HEK293T (cell line): Measurements from ENCODE around the gene LMX1B.

ENCODE experiments used
- CTCF ChIA-PET: fragments of 350-600 bp; formaldehyde crosslinking; extraction: SDS; loops from one replicate; lab custom pipeline; 2021; ENCODE audit warnings: antibody characterized with exemption, inconsistent platforms; lab: Yijun Ruan, JAX
- POLR2A ChIA-PET: fragments of 350-600 bp; formaldehyde crosslinking; extraction: SDS; loops from one replicate; lab custom pipeline; 2020; ENCODE audit warnings: antibody characterized with exemption, inconsistent platforms; lab: Yijun Ruan, JAX
- DNase-seq: peaks from one replicate; pipeline ENCODE4 v3.0.0; 2012; ENCODE audit warnings: mixed read lengths; ENCODE audit errors: extremely low spot score
- ARNT ChIP-seq: fragments of 450-650 bp; IDR thresholded peaks from 2 replicates; pipeline ENCODE4 v1.6.1; 2017; ENCODE audit warnings: mild to moderate bottlenecking
- BHLHE40 ChIP-seq: fragments of 450-650 bp; IDR thresholded peaks from 2 replicates; pipeline ENCODE4 v1.6.1; 2016; ENCODE audit warnings: mild to moderate bottlenecking, moderate library complexity, borderline replicate concordance
- CTBP1 ChIP-seq: fragments of 450-650 bp; IDR thresholded peaks from 2 replicates; pipeline ENCODE4 v1.6.1; 2016; ENCODE audit warnings: borderline replicate concordance
- ELF4 ChIP-seq: fragments of 450-650 bp; IDR thresholded peaks from 2 replicates; pipeline ENCODE4 v1.6.1; 2017; ENCODE audit warnings: antibody characterized with exemption
- FOXA1 ChIP-seq: fragments of 450-650 bp; IDR thresholded peaks from 2 replicates; pipeline ENCODE4 v1.6.1; 2016; ENCODE audit warnings: mild to moderate bottlenecking
- FOXK2 ChIP-seq: fragments of 450-650 bp; IDR thresholded peaks from 2 replicates; pipeline ENCODE4 v1.6.1; 2016; ENCODE audit warnings: mild to moderate bottlenecking
- FOXM1 ChIP-seq: fragments of 450-650 bp; IDR thresholded peaks from 2 replicates; pipeline ENCODE4 v1.6.1; 2017; ENCODE audit warnings: mild to moderate bottlenecking, borderline replicate concordance
- HDGF ChIP-seq: fragments of 450-650 bp; IDR thresholded peaks from 2 replicates; pipeline ENCODE4 v1.6.1; 2017; ENCODE audit warnings: antibody characterized with exemption, borderline replicate concordance
- L3MBTL2 ChIP-seq: fragments of 450-650 bp; conservative IDR thresholded peaks from 2 replicates; pipeline ENCODE4 v1.6.1; 2016; ENCODE audit warnings: mild to moderate bottlenecking
- LEF1 ChIP-seq: fragments of 450-650 bp; IDR thresholded peaks from 2 replicates; pipeline ENCODE4 v1.6.1; 2017; ENCODE audit warnings: mild to moderate bottlenecking, borderline replicate concordance
- NFRKB ChIP-seq: fragments of 450-650 bp; IDR thresholded peaks from 2 replicates; pipeline ENCODE4 v1.6.1; 2016; ENCODE audit warnings: mild to moderate bottlenecking, moderate library complexity
- SP1 ChIP-seq: fragments of 450-650 bp; IDR thresholded peaks from 2 replicates; pipeline ENCODE4 v1.6.1; 2017
- SUZ12 ChIP-seq: fragments of 450-650 bp; IDR thresholded peaks from 2 replicates; pipeline ENCODE4 v1.6.1; 2016; ENCODE audit warnings: mild to moderate bottlenecking
- TARDBP ChIP-seq: fragments of 450-650 bp; IDR thresholded peaks from 2 replicates; pipeline ENCODE4 v1.6.1; 2016
- ZNF384 ChIP-seq: fragments of 450-650 bp; IDR thresholded peaks from 2 replicates; pipeline ENCODE4 v1.6.1; 2016
- TF ChIP-seq, protein P1 (sequence below): fragments of 450-650 bp; IDR thresholded peaks from 2 replicates; pipeline ENCODE4 v1.6.1; 2016

LMX1B gene

DNA sequence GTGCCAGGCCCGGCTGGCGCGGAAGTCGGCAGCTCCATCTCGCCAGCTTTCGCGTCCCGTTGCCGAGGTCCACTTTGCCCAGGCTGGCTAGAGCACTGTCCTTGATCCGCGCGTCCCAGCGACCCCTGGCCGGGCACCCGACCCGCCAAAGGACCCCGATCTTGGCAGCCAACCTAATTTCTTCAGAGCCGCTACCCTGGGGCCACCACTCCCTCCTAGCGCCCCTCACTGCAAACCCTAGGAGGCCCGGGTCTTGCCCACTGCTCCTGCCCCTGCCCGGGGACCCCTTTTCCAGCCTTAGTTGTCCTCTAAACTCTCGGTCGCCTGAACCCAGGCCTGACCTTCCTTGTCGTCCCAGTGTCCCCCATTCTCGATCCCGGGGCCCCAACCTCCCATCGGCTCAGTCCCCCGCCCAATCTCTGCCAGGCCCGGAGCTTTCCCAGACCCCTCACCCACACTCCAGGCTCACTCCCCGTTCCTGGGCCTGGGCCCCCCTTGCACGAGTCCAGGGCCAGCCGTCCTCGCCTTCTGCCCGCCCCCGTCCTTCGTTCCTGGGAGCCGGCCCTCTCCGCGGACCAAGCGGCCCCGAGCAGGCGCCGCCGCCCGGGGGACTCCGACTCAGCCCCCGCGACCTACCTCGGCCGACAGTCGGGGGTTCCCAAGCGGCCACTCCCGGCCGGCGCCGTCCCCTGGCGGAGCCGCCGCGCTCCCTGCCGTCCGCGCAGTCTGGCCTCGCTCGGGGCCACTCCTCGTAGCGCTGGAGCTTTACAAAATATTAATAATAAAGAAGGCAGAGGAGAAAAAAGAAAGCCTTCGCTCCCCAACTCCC, 701 bp upstream of the LMX1B start:
- ChIA-PET CTCF (no interaction called here), POLR2A (interaction anchor here (0.6 to 1.3 kb wide), 6 partner anchors 18 to 99 kb away, joined by 3 to 4 read pairs (median 4); no protein-coding TSS in a partner anchor)
- TF ChIP-seq CTBP1 (no peak), FOXM1 (no peak), LEF1 (no peak), BHLHE40 (no peak), FOXK2 (no peak), FOXA1 (no peak), TARDBP (no peak), ARNT (no peak), NFRKB (no peak), L3MBTL2 (no peak)
- TF ChIP-seq, protein P1, sequence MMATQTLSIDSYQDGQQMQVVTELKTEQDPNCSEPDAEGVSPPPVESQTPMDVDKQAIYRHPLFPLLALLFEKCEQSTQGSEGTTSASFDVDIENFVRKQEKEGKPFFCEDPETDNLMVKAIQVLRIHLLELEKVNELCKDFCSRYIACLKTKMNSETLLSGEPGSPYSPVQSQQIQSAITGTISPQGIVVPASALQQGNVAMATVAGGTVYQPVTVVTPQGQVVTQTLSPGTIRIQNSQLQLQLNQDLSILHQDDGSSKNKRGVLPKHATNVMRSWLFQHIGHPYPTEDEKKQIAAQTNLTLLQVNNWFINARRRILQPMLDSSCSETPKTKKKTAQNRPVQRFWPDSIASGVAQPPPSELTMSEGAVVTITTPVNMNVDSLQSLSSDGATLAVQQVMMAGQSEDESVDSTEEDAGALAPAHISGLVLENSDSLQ: no peak
- DNase-seq: peak; percentile 26

DNA sequence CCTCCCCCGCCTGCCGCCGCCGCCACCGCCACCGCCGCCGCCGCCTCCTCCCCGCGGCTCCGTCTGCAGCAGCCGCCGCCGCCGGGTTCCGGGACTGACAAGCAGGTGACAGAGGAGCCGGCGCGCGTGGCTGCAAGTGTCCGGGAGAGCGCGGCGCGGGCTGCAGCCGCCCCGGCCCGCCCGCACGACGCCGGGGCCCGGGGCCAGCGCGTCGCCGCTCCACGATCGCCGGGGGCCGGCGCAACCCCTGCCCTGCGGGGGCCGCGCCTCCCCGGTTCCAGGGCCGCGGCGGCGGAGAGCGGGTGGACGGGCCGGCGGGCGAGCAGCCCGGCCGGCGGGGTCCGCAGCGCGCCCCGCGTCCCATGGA, 343 bp downstream of the LMX1B start:
- peak; percentile 25 for DNase-seq
- POLR2A ChIA-PET: interaction anchor here (1.0 kb wide), 1 partner anchor 41 kb away, joined by 4 read pairs; no protein-coding TSS in a partner anchor
- no peak for TF ChIP-seq SUZ12
- TF ChIP-seq L3MBTL2: no peak
- no peak for TF ChIP-seq ZNF384
- TF ChIP-seq NFRKB: no peak
- TF ChIP-seq, protein P1: no peak
- TF ChIP-seq CTBP1: no peak
- TF ChIP-seq SP1: no peak
- CTCF ChIA-PET: no interaction called here

DNA sequence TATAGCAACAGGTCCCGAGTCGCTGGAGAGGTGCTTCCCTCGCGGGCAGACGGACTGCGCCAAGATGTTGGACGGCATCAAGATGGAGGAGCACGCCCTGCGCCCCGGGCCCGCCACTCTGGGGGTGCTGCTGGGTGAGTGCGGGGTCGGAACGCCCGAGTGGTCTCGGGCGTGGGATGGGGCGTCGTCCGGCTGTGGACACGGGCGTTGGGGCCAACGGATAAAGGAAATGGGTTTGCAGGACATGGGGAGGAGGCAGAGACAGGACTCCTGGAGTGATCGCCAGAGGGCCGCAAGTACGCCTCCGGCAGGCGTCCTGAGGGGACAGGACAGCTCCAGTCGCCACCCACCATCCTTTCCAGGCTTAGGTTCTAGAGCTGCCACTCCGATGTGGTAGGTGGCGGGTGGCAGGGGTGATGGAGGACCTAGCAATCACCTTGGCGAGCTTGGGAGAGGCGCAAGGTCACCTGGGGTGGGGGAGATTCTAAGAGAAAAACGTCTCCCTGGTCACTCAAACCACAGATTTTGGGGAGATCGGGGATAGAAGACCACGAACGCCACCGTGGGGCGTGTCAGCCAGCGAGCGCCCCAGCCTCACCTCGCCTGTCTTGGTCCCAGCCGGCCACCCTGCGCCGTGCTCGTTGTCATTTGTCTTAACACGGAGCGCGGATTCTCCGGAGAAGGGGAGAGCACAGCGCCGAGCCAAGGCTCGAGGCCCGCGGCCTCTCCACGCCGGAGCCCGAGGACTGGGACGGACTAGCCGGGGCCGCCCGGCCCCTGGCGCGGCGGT, 922 bp downstream of the LMX1B start:
- CTCF ChIA-PET: no interaction called here
- no peak for DNase-seq
- no peak for TF ChIP-seq CTBP1
- no peak for TF ChIP-seq FOXK2
- TF ChIP-seq ZNF384: no peak
- no peak for TF ChIP-seq HDGF
- no peak for TF ChIP-seq SUZ12
- TF ChIP-seq, protein P1: no peak
- no peak for TF ChIP-seq ELF4
- TF ChIP-seq TARDBP: no peak
- TF ChIP-seq FOXM1: no peak
- TF ChIP-seq BHLHE40: no peak
- no peak for TF ChIP-seq ARNT
- TF ChIP-seq L3MBTL2: no peak
- no peak for TF ChIP-seq SP1
- no peak for TF ChIP-seq NFRKB
- no peak for TF ChIP-seq LEF1
- POLR2A ChIA-PET: no interaction called here

DNA sequence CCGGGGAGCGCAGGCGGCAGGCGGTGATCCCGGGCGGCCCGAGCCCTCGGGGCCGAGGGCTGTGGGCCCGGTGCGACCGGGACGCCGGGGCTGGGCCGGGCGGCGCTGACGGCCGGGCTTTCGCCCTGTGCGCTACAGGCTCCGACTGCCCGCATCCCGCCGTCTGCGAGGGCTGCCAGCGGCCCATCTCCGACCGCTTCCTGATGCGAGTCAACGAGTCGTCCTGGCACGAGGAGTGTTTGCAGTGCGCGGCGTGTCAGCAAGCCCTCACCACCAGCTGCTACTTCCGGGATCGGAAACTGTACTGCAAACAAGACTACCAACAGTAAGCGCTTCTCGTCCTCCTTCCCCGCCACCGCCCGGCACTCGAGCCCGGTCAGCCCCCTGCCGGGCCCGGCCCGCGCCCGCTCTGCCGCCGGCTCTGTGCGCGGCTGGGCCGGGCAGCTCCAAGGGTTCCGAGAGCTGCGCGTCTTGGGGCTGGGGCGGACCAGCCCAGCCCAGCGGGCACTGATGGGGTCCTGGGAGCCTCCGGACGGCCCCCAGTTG, 1.6 kb downstream of the LMX1B start:
- TF ChIP-seq HDGF: no peak
- TF ChIP-seq SP1: no peak
- TF ChIP-seq LEF1: no peak
- TF ChIP-seq L3MBTL2: no peak
- TF ChIP-seq ARNT: no peak
- no peak for TF ChIP-seq ZNF384
- TF ChIP-seq CTBP1: no peak
- TF ChIP-seq SUZ12: no peak
- no peak for TF ChIP-seq BHLHE40
- no peak for TF ChIP-seq TARDBP
- TF ChIP-seq NFRKB: no peak
- TF ChIP-seq FOXM1: no peak
- no peak for TF ChIP-seq FOXK2
- TF ChIP-seq ELF4: no peak
- TF ChIP-seq FOXA1: no peak
- no peak for DNase-seq
- POLR2A ChIA-PET: no interaction called here
- CTCF ChIA-PET: no interaction called here

DNA sequence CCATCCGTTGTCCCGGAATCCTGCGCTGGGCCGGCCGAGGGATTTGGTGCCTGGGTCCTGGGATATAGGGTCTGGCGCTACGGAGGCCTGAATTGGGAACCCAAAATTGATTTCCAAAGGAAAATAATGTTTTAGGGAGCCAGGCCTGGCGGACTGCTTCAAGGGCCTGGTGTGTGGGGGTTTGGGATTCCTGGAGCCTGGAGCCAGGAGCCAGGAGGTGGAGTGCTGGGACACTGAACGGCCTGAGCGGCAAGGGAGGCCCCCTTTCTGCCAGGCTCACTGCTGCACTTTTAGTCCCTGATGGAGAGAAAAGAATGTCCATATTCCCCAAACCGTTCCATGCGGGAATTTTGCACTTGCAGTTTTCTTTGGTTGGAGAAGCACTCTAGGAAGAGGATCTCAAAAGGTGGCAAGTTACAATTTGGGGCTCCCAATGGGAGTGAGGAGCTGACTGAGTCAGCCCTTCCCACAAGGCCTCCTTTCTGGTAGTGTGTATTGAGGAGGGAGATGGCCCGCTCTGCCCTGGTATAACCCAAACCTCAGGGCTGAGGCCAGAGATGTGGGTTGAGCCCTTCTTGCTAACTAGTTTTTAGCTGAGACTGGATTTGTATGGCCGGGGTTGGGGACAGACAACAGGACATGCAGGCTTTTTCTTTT, 2.2 kb downstream of the LMX1B start:
- no peak for DNase-seq
- ChIA-PET CTCF (interaction anchor here (0.7 kb wide), 2 partner anchors 26 to 75 kb away, joined by 3 to 4 read pairs; no protein-coding TSS in a partner anchor), POLR2A (interaction anchor here (1.8 kb wide), 1 partner anchor 74 kb away, joined by 5 read pairs; no protein-coding TSS in a partner anchor)
- TF ChIP-seq L3MBTL2 (no peak), BHLHE40 (no peak), CTBP1 (no peak), TARDBP (no peak), FOXK2 (no peak), NFRKB (no peak), FOXM1 (no peak), SP1 (no peak), ZNF384 (no peak), ARNT (no peak), HDGF (no peak), FOXA1 (no peak)
